H1 (cell line): Measurements from ENCODE around the gene TRIM77. TPM values are rescaled to one million over a fixed set of nuclear protein-coding genes. Genes with fewer than 3 reads are reported as not detected.
"Not testable (repeated sequence)": the region's sequence is repeated elsewhere in the genome, so short reads cannot be mapped to it uniquely, and the experiment has no call there.

Source experiments
- CTCF ChIA-PET: fragments of 300-600 bp; sonication (Branson Sonifier 250); formaldehyde crosslinking; loops from one replicate; lab custom pipeline; 2021; ENCODE audit not compliant: partially characterized antibody; lab: Charles Lee
- POLR2A ChIA-PET: fragments of 300-600 bp; sonication (Branson Sonifier 250); formaldehyde crosslinking; loops from one replicate; lab custom pipeline; 2021; ENCODE audit warnings: inconsistent platforms; ENCODE audit not compliant: partially characterized antibody; lab: Charles Lee
- DNase-seq, 2 experiments: peaks; one replicate each; pipeline versions ENCODE4 v3.0.0 to v3.0.0-alpha.2; 2010 to 2022; ENCODE audit warnings: low spot score in 2 of 2, low read depth in 1 of 2, mixed read lengths in 1 of 2
- FAIRE-seq: peaks from 2 replicates; lab custom pipeline; 2011; peaks lifted over from hg19 to GRCh38; lab: Jason Lieb, UNC
- H2AFZ ChIP-seq: 2 replicates; pipeline ENCODE4 v1.8.1; 2012; ENCODE audit warnings: low read length, inconsistent platforms
- H2AK5ac ChIP-seq: 2 replicates; pipeline ENCODE4 v1.6.1; 2013; ENCODE audit warnings: low read depth, low read length
- H2BK120ac ChIP-seq: replicated peaks from 2 replicates; pipeline ENCODE3; 2013; ENCODE audit warnings: low read depth, low read length, inconsistent platforms
- H2BK12ac ChIP-seq: 2 replicates; pipeline ENCODE4 v1.6.1; 2013; ENCODE audit warnings: low read depth, low read length
- H2BK15ac ChIP-seq: 2 replicates; pipeline ENCODE4 v1.6.1; 2013; ENCODE audit warnings: low read length
- H2BK20ac ChIP-seq: 2 replicates; pipeline ENCODE4 v1.6.1; 2013; ENCODE audit warnings: low read length
- H2BK5ac ChIP-seq: 2 replicates; pipeline ENCODE4 v1.6.1; 2013; ENCODE audit warnings: low read depth, low read length
- H3K14ac ChIP-seq: 2 replicates; pipeline ENCODE4 v1.6.1; 2013; ENCODE audit warnings: inconsistent platforms; ENCODE audit not compliant: insufficient read length
- H3K18ac ChIP-seq: 2 replicates; pipeline ENCODE4 v1.6.1; 2013; ENCODE audit warnings: low read length; ENCODE audit errors: extremely low read depth
- H3K23ac ChIP-seq: 2 replicates; pipeline ENCODE4 v1.6.1; 2013; ENCODE audit warnings: inconsistent platforms; ENCODE audit not compliant: insufficient read length
- H3K23me2 ChIP-seq: 2 replicates; pipeline ENCODE4 v1.6.1; 2013; ENCODE audit warnings: low read depth, low read length
- H3K27ac ChIP-seq: 2 replicates; pipeline ENCODE4 v1.6.1; 2011; ENCODE audit warnings: low read depth, low read length, inconsistent platforms
- H3K27me3 ChIP-seq, 4 experiments: replicated peaks in 1 of 4; 1 replicate in 1 of 4; 2 replicates in 3 of 4; pipeline versions ENCODE4 v1.6.1 to v1.8.1; 2011 to 2013; ENCODE audit warnings: low read length in 3 of 4, mild to moderate bottlenecking in 3 of 4, inconsistent platforms in 2 of 4, mixed read lengths in 2 of 4, moderate library complexity in 1 of 4; ENCODE audit not compliant: control insufficient read depth in 3 of 4, insufficient read depth in 3 of 4; ENCODE audit errors: extremely low read depth in 1 of 4
- H3K36me3 ChIP-seq, 4 experiments: 2 replicates each; pipeline versions ENCODE4 v1.6.1 to v1.8.1; 2011 to 2013; ENCODE audit warnings: mild to moderate bottlenecking in 4 of 4, low read length in 3 of 4, moderate library complexity in 2 of 4, control low read depth in 1 of 4, inconsistent platforms in 1 of 4; ENCODE audit not compliant: insufficient read depth in 4 of 4, control insufficient read depth in 2 of 4
- H3K4ac ChIP-seq: replicated peaks from 2 replicates; pipeline ENCODE3; 2013; ENCODE audit warnings: low read length, low read depth, mixed read lengths, inconsistent platforms; ENCODE audit not compliant: insufficient read length
- H3K4me1 ChIP-seq, 4 experiments: replicated peaks in 1 of 4; 1 replicate in 1 of 4; 2 replicates in 3 of 4; pipeline versions ENCODE4 v1.6.1 to v1.8.1; 2011 to 2013; ENCODE audit warnings: low read length in 3 of 4, inconsistent platforms in 2 of 4, mixed read lengths in 1 of 4; ENCODE audit not compliant: insufficient read depth in 4 of 4, control insufficient read depth in 3 of 4
- H3K4me2 ChIP-seq, 2 experiments: 2 replicates each; pipeline versions ENCODE4 v1.6.1 to v1.8.1; 2011 to 2013; ENCODE audit warnings: low read depth in 2 of 2, low read length in 2 of 2, control low read depth in 1 of 2, inconsistent platforms in 1 of 2, mild to moderate bottlenecking in 1 of 2; ENCODE audit not compliant: insufficient read depth in 1 of 2
- H3K4me3 ChIP-seq, 4 experiments: fragments of 200-600, 300-600 bp in 1 of 4; sonication (generic), shearing (Covaris generic), sonication (Bioruptor Twin) in 1 of 4; 2 replicates each; pipeline versions ENCODE4 v1.5.1 to v1.8.1; 2011 to 2016; ENCODE audit warnings: low read length in 4 of 4, low read depth in 3 of 4, control low read depth in 2 of 4, inconsistent platforms in 2 of 4, mild to moderate bottlenecking in 2 of 4, mixed read lengths in 1 of 4, moderate library complexity in 1 of 4; ENCODE audit not compliant: insufficient read depth in 2 of 4; ENCODE audit errors: extremely low read depth in 1 of 4
- H3K56ac ChIP-seq: replicated peaks from 2 replicates; pipeline ENCODE3; 2013; ENCODE audit warnings: low read depth, mild to moderate bottlenecking, mixed read lengths, low read length, inconsistent platforms; ENCODE audit not compliant: insufficient read length
- H3K79me1 ChIP-seq: 2 replicates; pipeline ENCODE4 v1.6.1; 2013; ENCODE audit warnings: low read depth, low read length, control low read depth
- H3K79me2 ChIP-seq, 2 experiments: 2 replicates each; pipeline versions ENCODE4 v1.6.1 to v1.8.1; 2012 to 2013; ENCODE audit warnings: low read length in 2 of 2, mild to moderate bottlenecking in 2 of 2, inconsistent platforms in 1 of 2; ENCODE audit not compliant: insufficient read depth in 2 of 2, control insufficient read depth in 1 of 2
- H3K9ac ChIP-seq, 4 experiments: replicated peaks in 1 of 4; 1 replicate in 1 of 4; 2 replicates in 3 of 4; pipeline versions ENCODE4 v1.6.1 to v1.8.1; 2011 to 2013; ENCODE audit warnings: low read depth in 3 of 4, low read length in 3 of 4, control low read depth in 2 of 4, mild to moderate bottlenecking in 2 of 4, moderate library complexity in 2 of 4, inconsistent platforms in 1 of 4; ENCODE audit errors: extremely low read depth in 1 of 4
- H3K9me3 ChIP-seq, 2 experiments: 2 replicates each; pipeline versions ENCODE4 v1.6.1 to v1.8.1; 2012 to 2013; ENCODE audit warnings: mild to moderate bottlenecking in 2 of 2, moderate library complexity in 2 of 2, control low read depth in 1 of 2, inconsistent platforms in 1 of 2, low read depth in 1 of 2, low read length in 1 of 2, mixed read lengths in 1 of 2; ENCODE audit not compliant: insufficient read depth in 2 of 2
- H4K20me1 ChIP-seq, 2 experiments: replicated peaks in 1 of 2; 2 replicates each; pipeline versions ENCODE3 to v1.8.1; 2011 to 2013; ENCODE audit warnings: inconsistent platforms in 2 of 2, low read length in 2 of 2, mild to moderate bottlenecking in 1 of 2; ENCODE audit not compliant: insufficient read depth in 2 of 2, control insufficient read depth in 1 of 2
- H4K5ac ChIP-seq: 2 replicates; pipeline ENCODE4 v1.6.1; 2013; ENCODE audit warnings: low read length, low read depth, mixed read lengths, inconsistent platforms; ENCODE audit not compliant: insufficient read length
- H4K8ac ChIP-seq: 2 replicates; pipeline ENCODE4 v1.8.0; 2013; ENCODE audit warnings: mild to moderate bottlenecking, moderate library complexity, low read length, inconsistent platforms; ENCODE audit not compliant: insufficient read depth; ENCODE audit errors: extremely low read depth
- H4K91ac ChIP-seq: replicated peaks from 2 replicates; pipeline ENCODE3; 2013; ENCODE audit warnings: low read length, mixed read lengths, inconsistent platforms; ENCODE audit not compliant: insufficient read length
- WGBS, 2 experiments: shearing (Covaris generic) in 1 of 2; methylation state at CpG; one replicate each; pipeline versions ENCODE4 v1.1.6 to v1.1.7; 2013 to 2015; ENCODE audit warnings: low lambda C conversion rate in 2 of 2, mixed read lengths in 2 of 2, inconsistent platforms in 1 of 2, low coverage in 1 of 2, missing lambda C conversion rate in 1 of 2; ENCODE audit not compliant: insufficient replicate concordance in 2 of 2, insufficient coverage in 1 of 2, insufficient read length in 1 of 2; ENCODE audit errors: extremely low coverage in 1 of 2, missing lambda C conversion rate in 1 of 2; 5-methylcytosine and 5-hydroxymethylcytosine counted together
- polyA plus RNA-seq, 7 experiments: library from polyadenylated mRNA; depleted of rRNA in 3 of 7; stranded (reverse) in 5 of 7; unstranded in 2 of 7; fragments of >200 nt in 5 of 7; fragments of 200-250 nt in 2 of 7; gene quantifications; 1 replicate in 5 of 7; 2 replicates in 1 of 7; 4 replicates in 1 of 7; pipeline versions ENCODE4 v1.2.1 to v1.2.3, GENCODE V29; 2011 to 2013; ENCODE audit warnings: missing spikeins in 2 of 7, mixed read lengths in 2 of 7
- total RNA-seq: library from RNA; stranded (reverse); fragmentation: NEBNext Ultra II Directional; extraction: Animal tissue kit (Norgen Biotek cat#: 25700); gene quantifications from 2 replicates; pipeline ENCODE4 v1.2.1, GENCODE V29; 2021

Gene TRIM77
- total and polyA plus RNA-seq, 2 of the 8 experiments (the other 6 are each of a cell fraction or from before 2014, with no cell fraction given), result not detected

GRCh38 chr11:89672547-89672946 lies 37.6 kb upstream of the TRIM77 start:
- H2BK5ac ChIP-seq, H4K5ac ChIP-seq, H2AFZ ChIP-seq, H3K9me3 ChIP-seq, H3K4ac ChIP-seq, H4K20me1 ChIP-seq, H2BK15ac ChIP-seq, H3K4me3 ChIP-seq, DNase-seq, H3K4me2 ChIP-seq, H3K14ac ChIP-seq, FAIRE-seq, H4K91ac ChIP-seq, H3K79me2 ChIP-seq, H3K9ac ChIP-seq, H3K23ac ChIP-seq, H3K4me1 ChIP-seq, H3K18ac ChIP-seq, H3K56ac ChIP-seq, H3K36me3 ChIP-seq, H2AK5ac ChIP-seq, H4K8ac ChIP-seq, H3K27me3 ChIP-seq, H2BK12ac ChIP-seq, H2BK20ac ChIP-seq, POLR2A ChIA-PET, H3K27ac ChIP-seq, H3K79me1 ChIP-seq, H2BK120ac ChIP-seq, H3K23me2 ChIP-seq: not testable (repeated sequence)
- CTCF ChIA-PET, result interaction anchor here (0.8 kb wide), 1 partner anchor 476 kb away, joined by 3 read pairs; no protein-coding TSS in a partner anchor

GRCh38 chr11:89673380-89673779 lies 36.7 kb upstream of the TRIM77 start:
- FAIRE-seq, H3K23ac ChIP-seq: not testable (repeated sequence)

More at GRCh38 chr11:89673380-89673779, 36.7 kb upstream of the TRIM77 start:
- H3K4me2 ChIP-seq, H3K27me3 ChIP-seq, H3K36me3 ChIP-seq, H3K79me2 ChIP-seq, H2BK5ac ChIP-seq, H2AK5ac ChIP-seq, H3K14ac ChIP-seq, H3K23me2 ChIP-seq, H2BK20ac ChIP-seq, H3K9ac ChIP-seq, H3K9me3 ChIP-seq, H4K8ac ChIP-seq, POLR2A ChIA-PET, H4K5ac ChIP-seq, H2AFZ ChIP-seq, H3K4me1 ChIP-seq, H3K18ac ChIP-seq, H2BK12ac ChIP-seq, H4K20me1 ChIP-seq, H3K4ac ChIP-seq, H3K4me3 ChIP-seq, H4K91ac ChIP-seq, H2BK120ac ChIP-seq, H2BK15ac ChIP-seq, H3K56ac ChIP-seq, H3K79me1 ChIP-seq, H3K27ac ChIP-seq, DNase-seq: not testable (repeated sequence)
- 90% methylated on average over 2 of the region's 2 CpGs; no CpG with 5 or more reads in 1 of the 2 experiments for WGBS, 2 experiments
- CTCF ChIA-PET, result interaction anchor here (0.6 to 0.8 kb wide), 2 partner anchors 475 to 576 kb away, joined by 3 read pairs; no protein-coding TSS in a partner anchor
